Measurements from ENCODE around the gene LRRC70.
"Not testable (repeated sequence)": the region's sequence is repeated elsewhere in the genome, so short reads cannot be mapped to it uniquely, and the experiment has no call there.

Gene LRRC70

GRCh38 chr5:62608529-62609511 is 30.2 kb downstream of the LRRC70 start:
- FAIRE-seq = no peak

- no peak for FAIRE-seq
Observed at GRCh38 chr5:62614355-62614754, 35.7 kb downstream of the LRRC70 start.

- no peak for FAIRE-seq
Observed at GRCh38 chr5:62616615-62617277, 38.1 kb downstream of the LRRC70 start.

- no peak for FAIRE-seq
Observed at GRCh38 chr5:62617943-62618342, 39.3 kb downstream of the LRRC70 start.

DNA sequence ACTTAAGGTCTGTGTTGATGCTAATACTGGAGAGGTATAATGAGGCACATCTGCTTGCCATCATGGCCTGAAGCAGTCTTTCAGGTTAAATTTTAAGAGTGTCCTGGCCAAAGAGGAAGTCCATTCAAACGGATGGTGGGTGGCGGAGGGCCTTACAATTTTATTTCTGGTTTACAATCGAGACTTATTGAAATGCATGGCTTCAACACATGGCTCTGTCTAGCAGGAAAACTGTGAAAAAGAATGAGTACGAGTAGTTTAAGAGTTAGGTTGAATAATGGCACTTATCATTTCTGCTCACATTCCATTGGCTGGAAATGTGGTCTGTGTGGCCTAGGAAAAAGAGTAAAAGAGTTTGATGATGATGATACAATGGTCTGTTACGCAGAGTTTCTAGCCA is 42.1 kb downstream of the LRRC70 start:
- no peak for FAIRE-seq

GRCh38 chr5:62621280-62621679 is 42.7 kb downstream of the LRRC70 start:
- no peak for FAIRE-seq

GRCh38 chr5:62623271-62623670 is 44.7 kb downstream of the LRRC70 start:
- no peak for FAIRE-seq

DNA sequence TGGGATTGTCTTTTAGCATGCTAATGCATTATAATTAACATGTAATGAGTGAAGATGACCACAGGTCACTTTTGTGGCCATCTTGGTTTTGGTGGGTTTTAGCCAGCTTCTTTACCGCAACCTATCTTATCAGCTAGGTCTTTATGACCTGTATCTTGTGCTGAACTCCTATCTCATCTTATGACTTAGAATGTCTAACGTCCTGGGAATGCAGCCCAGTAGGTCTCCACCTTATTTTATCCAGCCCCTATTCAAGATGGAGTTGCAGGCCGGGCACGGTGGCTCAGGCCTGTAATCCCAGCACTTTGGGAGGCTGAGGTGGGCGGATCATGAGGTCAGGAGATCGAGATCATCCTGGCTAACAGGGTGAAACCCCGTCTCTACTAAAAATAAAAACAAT is 45.8 kb downstream of the LRRC70 start:
- FAIRE-seq = not testable (repeated sequence)

GRCh38 chr5:62626534-62626933 is 47.9 kb downstream of the LRRC70 start:
- no peak for FAIRE-seq

- FAIRE-seq = no peak
Observed at GRCh38 chr5:62627121-62627520, 48.5 kb downstream of the LRRC70 start.

- no peak for FAIRE-seq
Observed at GRCh38 chr5:62627901-62628300, 49.3 kb downstream of the LRRC70 start.
